ENCODE results near the gene FBXO44. TPM values are rescaled to one million over a fixed set of nuclear protein-coding genes. Genes with fewer than 3 reads are reported as not detected.
"Not testable (repeated sequence)": the region's sequence is repeated elsewhere in the genome, so short reads cannot be mapped to it uniquely, and the experiment has no call there.

FBXO44 gene
- polyA plus RNA-seq, 1 experiment = 24.4 TPM

DNA sequence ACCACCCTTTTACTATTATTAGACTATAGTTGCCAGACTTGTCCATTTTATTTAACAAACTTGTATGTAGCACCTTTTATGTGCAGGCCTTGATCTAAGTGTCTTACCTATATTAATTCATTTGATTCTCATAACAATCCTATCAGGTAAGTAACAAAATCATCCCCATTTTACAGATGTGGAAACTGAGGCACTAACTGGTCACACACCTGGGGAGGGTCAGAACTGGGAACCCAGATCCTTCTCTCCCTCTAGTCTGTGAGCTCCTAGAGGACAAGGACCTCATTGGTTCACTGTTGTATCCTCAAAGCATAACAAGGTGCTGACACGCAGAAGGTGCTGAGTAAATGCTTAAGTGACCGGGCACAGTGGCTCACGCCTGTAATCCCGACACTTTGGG is 15.3 kb upstream of the FBXO44 start:
- Histone ChIP-seq H3K27me3 (ENCODE audit: control insufficient read depth, insufficient read depth, low read length) (no peaks in the 10 kb centered on the region; the same call in 1 of the 2 replicates), H3K4me3 (ENCODE audit: low read depth, low read length) (no peak overlapping the region), H3K36me3 (ENCODE audit: control insufficient read depth, insufficient read depth, low read length) (no peaks in the 10 kb centered on the region)
- CTCF ChIA-PET = interaction anchor here (1.4 kb wide), 1 partner anchor 398 kb away, joined by 6 read pairs; no protein-coding TSS in a partner anchor
- DNase-seq (ENCODE audit: low read depth) = no peak
- TF ChIP-seq, protein P1, sequence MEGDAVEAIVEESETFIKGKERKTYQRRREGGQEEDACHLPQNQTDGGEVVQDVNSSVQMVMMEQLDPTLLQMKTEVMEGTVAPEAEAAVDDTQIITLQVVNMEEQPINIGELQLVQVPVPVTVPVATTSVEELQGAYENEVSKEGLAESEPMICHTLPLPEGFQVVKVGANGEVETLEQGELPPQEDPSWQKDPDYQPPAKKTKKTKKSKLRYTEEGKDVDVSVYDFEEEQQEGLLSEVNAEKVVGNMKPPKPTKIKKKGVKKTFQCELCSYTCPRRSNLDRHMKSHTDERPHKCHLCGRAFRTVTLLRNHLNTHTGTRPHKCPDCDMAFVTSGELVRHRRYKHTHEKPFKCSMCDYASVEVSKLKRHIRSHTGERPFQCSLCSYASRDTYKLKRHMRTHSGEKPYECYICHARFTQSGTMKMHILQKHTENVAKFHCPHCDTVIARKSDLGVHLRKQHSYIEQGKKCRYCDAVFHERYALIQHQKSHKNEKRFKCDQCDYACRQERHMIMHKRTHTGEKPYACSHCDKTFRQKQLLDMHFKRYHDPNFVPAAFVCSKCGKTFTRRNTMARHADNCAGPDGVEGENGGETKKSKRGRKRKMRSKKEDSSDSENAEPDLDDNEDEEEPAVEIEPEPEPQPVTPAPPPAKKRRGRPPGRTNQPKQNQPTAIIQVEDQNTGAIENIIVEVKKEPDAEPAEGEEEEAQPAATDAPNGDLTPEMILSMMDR (IDR thresholded peaks at IDR 0.05; ENCODE audit: insufficient read depth, low read depth, low read length) = no peak
- POLR2A ChIA-PET = no interaction called here

DNA sequence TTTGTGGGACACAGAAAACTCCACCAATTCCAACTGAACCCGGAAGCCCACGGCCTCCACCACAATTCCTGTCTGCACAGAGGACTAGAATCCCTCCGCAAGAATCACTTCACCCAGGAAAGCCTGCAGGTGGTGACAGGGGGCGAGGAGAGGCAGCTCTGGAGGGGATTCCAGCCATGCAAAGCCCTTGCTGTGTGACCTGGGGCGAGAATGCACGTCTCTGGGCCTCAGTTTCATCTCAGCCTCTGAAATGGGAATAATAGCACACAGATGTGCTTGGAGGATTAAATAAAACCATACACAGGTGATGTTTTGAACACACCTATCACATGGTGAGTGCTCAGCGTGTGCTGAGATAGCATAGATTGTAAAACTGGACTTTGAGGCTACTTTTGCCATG is 14.6 kb upstream of the FBXO44 start:
- no peak for DNase-seq (ENCODE audit: low read depth)
- no peak overlapping the region for H3K4me3 ChIP-seq (ENCODE audit: low read depth, low read length)
- CTCF ChIA-PET = interaction anchor here (0.7 to 11.6 kb wide), 3 partner anchors 400 to 739 kb away, joined by 3 to 192 read pairs (median 102); no protein-coding TSS in a partner anchor
- POLR2A ChIA-PET = no interaction called here
- no peaks in the 10 kb centered on the region for H3K36me3 ChIP-seq (ENCODE audit: control insufficient read depth, insufficient read depth, low read length)
- no peaks in the 10 kb centered on the region; the same call in 1 of the 2 replicates for H3K27me3 ChIP-seq (ENCODE audit: control insufficient read depth, insufficient read depth, low read length)
- TF ChIP-seq, protein P1 (IDR thresholded peaks at IDR 0.05; ENCODE audit: insufficient read depth, low read depth, low read length) = no peak

DNA sequence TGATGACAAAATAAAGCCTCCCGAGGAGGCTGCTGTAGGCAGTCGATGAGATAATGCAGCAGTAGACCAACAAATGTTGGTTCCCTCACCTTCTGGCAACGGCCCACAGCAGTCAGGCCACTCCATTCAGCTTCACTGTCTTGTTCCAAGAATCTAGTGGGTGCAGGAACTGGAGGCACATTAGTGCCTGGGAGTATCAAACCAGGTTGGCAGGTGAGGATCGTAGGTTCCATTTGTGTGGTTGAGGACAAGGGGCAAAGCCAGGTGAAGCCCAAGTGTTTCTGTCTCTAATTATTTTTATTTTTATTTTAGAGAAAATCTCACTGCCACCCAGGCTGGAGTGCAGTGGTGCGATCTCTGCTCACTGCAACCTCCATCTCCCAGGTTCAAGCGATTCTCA is 13.7 kb upstream of the FBXO44 start:
- Histone ChIP-seq H3K27me3 (ENCODE audit: control insufficient read depth, insufficient read depth, low read length) (no peaks in the 10 kb centered on the region; the same call in 1 of the 2 replicates), H3K36me3 (ENCODE audit: control insufficient read depth, insufficient read depth, low read length) (no peaks in the 10 kb centered on the region), H3K4me3 (ENCODE audit: low read depth, low read length) (no peak overlapping the region)
- TF ChIP-seq, protein P1 (IDR thresholded peaks at IDR 0.05; ENCODE audit: insufficient read depth, low read depth, low read length) = no peak
- CTCF ChIA-PET = interaction anchor here (1.1 to 11.6 kb wide), 6 partner anchors 9 to 604 kb away, joined by 3 to 192 read pairs (median 10); no protein-coding TSS in a partner anchor
- POLR2A ChIA-PET = no interaction called here
- no peak for DNase-seq (ENCODE audit: low read depth)

DNA sequence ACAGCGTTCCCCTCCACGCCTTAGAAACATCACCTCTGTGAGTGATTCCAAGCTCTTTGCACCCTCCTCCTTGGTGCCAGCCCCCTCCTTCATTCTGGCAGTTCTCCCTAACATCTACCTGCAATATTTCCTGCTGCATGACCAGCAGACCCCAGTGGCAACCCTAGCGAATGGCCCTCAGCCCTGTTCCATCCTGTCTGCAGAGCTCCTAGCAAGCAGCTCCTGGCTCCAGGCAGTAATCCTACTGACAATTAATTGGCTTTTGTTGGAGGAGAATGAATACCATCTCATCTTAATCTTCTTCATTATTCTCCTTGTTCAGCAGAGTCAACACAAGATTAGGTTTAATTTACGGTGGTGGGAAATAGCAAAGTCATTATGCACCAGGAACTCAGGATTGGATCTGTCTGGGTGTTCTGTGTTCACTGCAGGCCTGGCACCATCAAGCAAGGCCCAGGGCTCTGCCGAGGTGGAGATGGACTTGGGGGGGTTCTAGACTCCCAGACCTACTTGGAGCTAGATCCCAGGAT is 12.8 kb upstream of the FBXO44 start:
- CTCF ChIA-PET = interaction anchor here (0.6 to 11.6 kb wide), 24 partner anchors 8 to 1206 kb away, joined by 3 to 192 read pairs (median 4); partner anchors contain the start of gene FBXO6
- Histone ChIP-seq H3K4me3 (ENCODE audit: low read depth, low read length) (no peak overlapping the region), H3K36me3 (ENCODE audit: control insufficient read depth, insufficient read depth, low read length) (no peaks in the 10 kb centered on the region), H3K27me3 (ENCODE audit: control insufficient read depth, insufficient read depth, low read length) (peaks cover 2% of the 10 kb centered on the region)
- TF ChIP-seq, protein P1 (IDR thresholded peaks at IDR 0.05; ENCODE audit: insufficient read depth, low read depth, low read length) = no peak
- POLR2A ChIA-PET = no interaction called here
- DNase-seq (ENCODE audit: low read depth) = no peak

DNA sequence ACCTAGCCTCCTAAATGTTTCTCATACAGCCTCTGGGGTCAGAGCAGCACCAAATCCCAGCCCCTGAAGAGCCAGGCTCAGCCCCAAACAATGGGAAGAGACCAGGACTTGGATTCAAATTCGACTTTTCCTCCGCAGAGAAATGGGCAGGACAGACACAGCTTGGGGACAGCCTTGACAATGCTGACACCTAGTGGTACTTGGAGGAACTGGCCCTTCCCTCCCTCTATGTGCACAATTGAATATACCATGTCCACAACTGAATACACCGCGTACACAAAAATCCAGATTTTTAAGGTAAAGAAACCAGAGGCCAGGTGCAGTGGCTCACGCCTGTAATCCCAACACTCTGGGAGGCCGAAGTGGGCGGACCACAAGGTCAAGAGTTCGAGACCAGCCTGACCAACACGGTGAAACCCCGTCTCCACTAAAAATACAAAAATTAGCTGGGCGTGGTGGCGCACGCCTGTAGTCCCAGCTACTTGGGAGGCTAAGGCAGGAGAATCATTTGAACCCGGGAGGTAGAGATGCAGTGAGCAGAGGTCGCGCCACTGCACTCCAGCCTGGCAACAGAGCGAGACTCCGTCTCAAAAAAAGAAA is 12.2 kb upstream of the FBXO44 start:
- POLR2A ChIA-PET; H3K4me3 ChIP-seq (ENCODE audit: low read depth, low read length); H3K27me3 ChIP-seq (ENCODE audit: control insufficient read depth, insufficient read depth, low read length); H3K36me3 ChIP-seq (ENCODE audit: control insufficient read depth, insufficient read depth, low read length); DNase-seq (ENCODE audit: low read depth): not testable (repeated sequence)
- TF ChIP-seq, protein P1 (IDR thresholded peaks at IDR 0.05; ENCODE audit: insufficient read depth, low read depth, low read length) = peak; percentile 97
- CTCF ChIA-PET = interaction anchor here (0.6 to 11.6 kb wide), 27 partner anchors 8 to 610 kb away, joined by 3 to 192 read pairs (median 4); partner anchors contain the start of gene FBXO6

Data from BJ (cell line).